Measurements from ENCODE around the gene SCRN2.

Gene SCRN2

DNA sequence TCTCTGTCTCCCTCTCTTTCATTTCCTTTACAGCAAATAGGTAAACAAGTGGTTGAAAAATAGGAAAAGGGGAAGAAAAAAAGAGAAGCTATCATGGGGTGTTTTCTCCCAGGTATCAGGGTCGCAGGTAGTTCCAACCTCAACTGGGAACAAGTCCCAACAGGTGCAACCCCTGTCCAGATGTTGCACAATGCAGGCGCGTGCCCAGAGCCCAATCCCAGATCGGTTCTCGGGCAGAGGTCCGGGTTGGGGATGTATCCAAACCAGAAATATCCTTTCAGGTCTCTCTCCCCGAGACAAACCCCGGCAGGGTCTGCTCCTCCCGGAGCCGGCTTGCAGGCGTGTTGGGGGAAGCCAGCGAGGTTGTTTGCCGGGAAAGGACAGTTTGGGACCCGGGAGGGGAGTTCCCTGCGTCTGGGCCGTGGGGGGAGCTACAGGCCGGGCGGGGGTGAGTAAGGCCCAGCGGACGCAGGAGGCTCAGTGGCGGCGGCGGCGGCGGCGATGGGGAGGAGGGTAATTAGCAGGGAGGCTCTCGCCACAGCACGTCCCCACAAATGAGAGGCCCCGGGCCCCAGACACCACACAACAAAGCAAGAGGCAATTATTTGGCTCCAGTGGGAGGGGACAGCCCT is 31.1 kb upstream of the SCRN2 start:
- in situ Hi-C loops (cut with MboI; ENCODE audit: low sequenced_read_pairs), result no loop called here

DNA sequence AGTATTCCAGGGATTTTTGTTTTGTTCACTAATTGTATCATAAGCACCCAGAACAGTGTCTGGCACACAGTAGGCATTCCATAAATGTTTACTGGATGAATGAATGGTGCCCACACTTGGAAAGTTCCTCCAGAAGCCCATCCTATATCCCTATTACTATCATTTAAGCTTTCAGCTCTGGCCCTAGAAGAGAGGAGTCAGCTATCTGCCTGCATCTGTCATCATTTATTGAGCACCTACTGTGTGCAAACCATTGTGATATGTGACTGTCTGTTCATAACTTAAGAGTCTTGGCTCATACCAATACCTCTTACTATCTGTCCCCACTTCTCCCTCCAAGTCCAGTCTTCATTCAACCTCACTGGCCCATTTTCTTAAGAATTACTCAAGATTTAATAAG is 30.0 kb upstream of the SCRN2 start:
- in situ Hi-C loops (cut with MboI; ENCODE audit: low sequenced_read_pairs), result no loop called here

DNA sequence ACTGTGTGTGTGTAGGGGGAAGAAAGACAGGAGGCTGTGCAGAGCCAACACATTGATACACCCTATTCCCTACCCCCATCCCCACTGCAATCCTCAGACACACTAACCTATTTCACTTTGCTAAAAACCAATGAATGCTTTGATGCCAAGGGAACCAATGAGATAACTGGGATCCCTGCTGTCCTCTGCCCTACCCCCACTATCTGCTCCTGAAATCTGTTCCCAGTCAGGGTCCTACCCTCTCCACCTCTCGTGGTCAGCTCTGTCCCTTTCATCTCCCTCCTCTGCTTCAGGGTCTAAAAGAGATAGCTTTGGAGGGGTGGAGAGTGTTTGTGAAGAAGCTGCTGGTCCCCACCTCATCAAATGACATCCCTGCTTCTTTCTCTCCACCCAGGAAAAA is 29.0 kb upstream of the SCRN2 start:
- in situ Hi-C loops (cut with MboI; ENCODE audit: low sequenced_read_pairs), result no loop called here

GRCh38 chr17:47869114-47869513 is 28.0 kb upstream of the SCRN2 start:
- in situ Hi-C loops (cut with MboI; ENCODE audit: low sequenced_read_pairs), result no loop called here

- in situ Hi-C loops (cut with MboI; ENCODE audit: low sequenced_read_pairs), result no loop called here
Measured at GRCh38 chr17:47867813-47868533, 26.9 kb upstream of the SCRN2 start.

- in situ Hi-C loops (cut with MboI; ENCODE audit: low sequenced_read_pairs), result no loop called here
Measured at GRCh38 chr17:47866941-47867340, 25.9 kb upstream of the SCRN2 start.

- in situ Hi-C loops (cut with MboI; ENCODE audit: low sequenced_read_pairs), result no loop called here
Measured at GRCh38 chr17:47864791-47865216, 23.7 kb upstream of the SCRN2 start.

- in situ Hi-C loops (cut with MboI; ENCODE audit: low sequenced_read_pairs), result no loop called here
Measured at GRCh38 chr17:47862621-47863440, 21.8 kb upstream of the SCRN2 start.

DNA sequence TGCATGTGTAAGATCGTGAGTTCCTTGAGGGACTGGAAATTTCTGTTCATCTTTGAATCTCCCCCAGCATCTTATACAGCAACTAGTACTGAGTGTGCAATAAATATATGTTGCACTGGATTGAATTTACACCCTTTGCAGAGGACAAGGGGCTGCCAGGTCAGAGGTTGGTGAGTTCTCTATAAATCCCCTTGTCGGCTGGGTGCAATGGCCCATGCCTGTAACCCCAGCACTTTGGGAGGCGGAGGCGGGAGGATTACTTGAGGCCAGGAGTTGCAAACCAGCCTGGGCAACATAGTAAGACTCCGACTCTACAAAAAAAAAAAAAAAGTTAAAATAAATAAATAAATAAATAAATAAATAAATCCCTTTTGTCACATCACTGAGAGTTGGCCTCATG is 19.3 kb upstream of the SCRN2 start:
- in situ Hi-C loops (cut with MboI; ENCODE audit: low sequenced_read_pairs), result no loop called here

DNA sequence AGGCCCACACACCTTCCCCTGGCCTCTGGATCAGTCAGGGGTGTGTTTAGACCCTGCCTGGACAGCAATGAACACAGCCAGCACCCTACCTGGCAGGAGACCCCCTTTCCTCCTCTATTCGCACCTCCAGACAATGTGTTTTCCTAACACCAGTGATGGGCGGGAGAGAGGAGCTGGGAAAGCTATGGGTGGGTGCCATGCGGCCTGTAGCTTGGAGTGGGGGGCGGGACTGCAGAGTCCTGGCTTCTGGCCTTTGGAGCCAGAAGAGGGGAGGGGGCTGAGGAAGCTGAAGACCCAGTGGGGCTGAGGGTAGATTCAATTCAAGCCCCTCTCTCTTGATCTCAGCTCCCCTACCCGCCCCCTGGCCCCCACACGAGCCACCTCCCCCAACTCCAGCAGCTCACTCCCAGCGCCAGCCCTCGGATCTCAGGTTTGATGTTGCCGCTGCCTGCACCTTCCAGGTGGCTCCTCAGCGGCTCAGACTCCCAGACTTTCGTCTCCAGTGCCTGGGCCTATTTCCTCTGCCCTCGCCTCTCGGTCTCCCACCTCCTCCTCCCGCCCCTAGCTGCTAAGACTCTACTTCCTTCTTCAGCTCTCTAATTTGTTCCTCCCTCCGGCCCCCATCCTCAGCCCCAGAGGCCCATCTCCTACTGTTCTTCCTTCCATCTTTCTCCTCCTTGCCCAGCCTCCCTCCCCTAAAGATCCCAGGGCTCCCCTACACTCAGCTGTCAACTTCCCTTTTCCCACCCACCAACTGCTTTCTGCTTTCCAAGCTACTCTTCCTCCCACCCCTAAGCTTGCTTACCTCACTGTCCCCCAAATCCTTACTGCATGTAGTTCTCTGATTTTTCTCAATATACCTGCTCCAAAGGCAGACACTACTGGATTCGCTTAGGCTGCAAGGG is 16.7 kb upstream of the SCRN2 start:
- in situ Hi-C loops (cut with MboI; ENCODE audit: low sequenced_read_pairs), result no loop called here

DNA sequence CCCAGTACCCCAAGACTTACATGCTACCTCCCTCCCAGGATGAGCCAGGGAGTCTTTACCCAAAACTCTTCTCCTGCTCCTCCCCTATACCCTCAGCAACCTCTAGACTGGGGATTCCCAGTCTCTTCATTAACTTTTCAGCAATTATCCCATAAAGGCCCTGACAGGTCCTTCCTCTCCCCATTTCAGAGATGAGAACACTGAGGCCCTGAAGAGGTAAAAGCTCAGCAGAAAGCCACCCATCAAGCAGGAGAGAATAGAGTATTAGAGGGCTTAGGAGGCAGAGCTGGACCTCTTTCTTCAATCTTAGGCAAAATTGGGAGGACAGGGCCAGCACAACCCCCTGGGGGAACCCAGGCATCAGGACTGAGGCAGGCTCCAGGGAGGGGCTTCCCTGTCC is 15.8 kb upstream of the SCRN2 start:
- in situ Hi-C loops (cut with MboI; ENCODE audit: low sequenced_read_pairs), result no loop called here

- in situ Hi-C loops (cut with MboI; ENCODE audit: low sequenced_read_pairs), result no loop called here
Measured at GRCh38 chr17:47855737-47856136, 14.7 kb upstream of the SCRN2 start.

DNA sequence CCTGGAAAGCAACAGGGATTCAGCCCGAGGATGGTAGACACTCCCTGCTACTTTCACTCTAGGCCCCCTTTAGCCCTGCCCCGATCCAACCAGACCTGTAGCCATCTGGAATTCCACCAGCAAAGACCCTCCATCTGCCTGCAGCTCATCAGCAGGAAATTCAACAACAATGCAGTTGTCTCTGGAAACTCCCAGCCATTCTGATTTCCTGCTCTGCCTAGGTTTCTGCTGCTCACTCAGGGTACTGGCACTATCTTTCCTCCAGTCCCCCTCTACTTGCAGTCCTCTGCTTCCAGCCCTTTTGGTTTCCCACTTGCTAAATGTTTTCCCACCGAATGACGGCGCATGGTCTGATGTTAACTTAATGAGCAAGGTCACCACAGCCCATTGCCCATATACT is 12.5 kb upstream of the SCRN2 start:
- in situ Hi-C loops (cut with MboI; ENCODE audit: low sequenced_read_pairs), result no loop called here

- in situ Hi-C loops (cut with MboI; ENCODE audit: low sequenced_read_pairs), result no loop called here
Measured at GRCh38 chr17:47852113-47852949, 11.3 kb upstream of the SCRN2 start.

GRCh38 chr17:47851764-47852112 is 10.7 kb upstream of the SCRN2 start:
- in situ Hi-C loops (cut with MboI; ENCODE audit: low sequenced_read_pairs), result no loop called here

- in situ Hi-C loops (cut with MboI; ENCODE audit: low sequenced_read_pairs), result no loop called here
Measured at GRCh38 chr17:47850692-47851573, 9.9 kb upstream of the SCRN2 start, which contains the start of gene SP6. Gene SP6 (minus strand): TSS chr17:47851163. CDS start chr17:47848429, 2,734 bp downstream.

DNA sequence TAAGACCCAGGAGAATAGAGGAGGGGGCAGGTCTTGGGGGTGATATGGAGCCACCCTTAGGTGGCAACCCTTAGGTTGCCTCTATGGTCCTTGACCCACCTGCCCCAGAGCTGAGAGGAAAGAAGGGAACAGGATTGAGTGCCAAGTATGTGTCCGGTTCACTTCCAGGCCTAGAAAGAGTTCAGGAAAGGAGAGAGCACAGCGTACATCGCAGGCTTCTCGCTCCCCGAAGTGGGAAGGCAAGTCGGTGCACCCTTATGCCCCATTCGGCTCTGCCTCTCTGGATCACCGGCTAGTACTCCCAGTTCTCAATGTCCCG is 9.3 kb upstream of the SCRN2 start:
- in situ Hi-C loops (cut with MboI; ENCODE audit: low sequenced_read_pairs), result no loop called here

DNA sequence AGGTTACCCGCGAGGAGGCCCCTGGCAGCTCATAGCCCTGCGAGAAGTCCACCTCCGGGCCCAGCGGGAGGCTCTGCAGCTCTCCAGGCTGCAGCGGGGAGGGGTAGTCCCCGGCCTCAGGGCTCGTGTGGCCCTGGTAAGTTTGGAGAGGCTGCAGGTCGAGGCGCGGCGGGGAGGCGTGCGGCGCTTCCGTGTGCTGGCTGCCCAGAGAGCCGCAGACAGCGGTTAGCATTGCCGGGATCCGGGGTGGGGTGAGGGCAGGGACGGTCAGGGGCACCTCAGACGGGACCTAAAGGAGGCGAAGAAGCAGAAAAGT is 7.1 kb upstream of the SCRN2 start:
- in situ Hi-C loops (cut with MboI; ENCODE audit: low sequenced_read_pairs), result no loop called here

Measured in hTERT RPE-1 (cell line).